Activated CD8-positive, alpha-beta memory T cell treated with anti-CD3 and anti-CD28 coated beads, Interleukin-2, amount 50 U/mL, for 48 hours (primary cell): Measurements from ENCODE around the gene IKZF3.
"Not testable (repeated sequence)": the region's sequence is repeated elsewhere in the genome, so short reads cannot be mapped to it uniquely, and the experiment has no call there.

Experiments used
- DNase-seq: peaks from one replicate; pipeline ENCODE4 v3.0.0-alpha.2; 2020

IKZF3 gene

GRCh38 chr17:39863918-39864746 lies at the start of gene IKZF3:
Gene IKZF3, minus strand, starts transcription at chr17:39864312. Its CDS starts 186 bp downstream, at chr17:39864126.
- peak; percentile 92 for DNase-seq

- DNase-seq, result no peak
Observed at GRCh38 chr17:39908789-39909352, 44.8 kb upstream of the IKZF3 start.

DNA sequence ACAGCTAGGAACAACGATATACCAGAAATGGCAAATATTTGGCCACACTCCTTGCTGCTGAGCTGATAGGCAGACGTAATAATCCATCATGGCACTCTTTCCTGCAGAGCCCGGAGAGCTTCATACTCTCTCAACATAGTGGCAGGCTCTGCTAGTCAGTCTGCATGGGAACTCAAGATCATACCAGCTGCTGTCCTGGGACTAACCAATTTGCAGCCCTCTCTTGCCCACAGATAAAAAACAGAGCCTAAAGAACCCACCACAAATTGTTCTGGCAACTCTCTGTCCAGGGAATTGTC lies 40.8 kb upstream of the IKZF3 start:
- DNase-seq, result peak; percentile 22

GRCh38 chr17:39903158-39903884 lies 39.2 kb upstream of the IKZF3 start:
- DNase-seq, result peak; percentile 43

DNA sequence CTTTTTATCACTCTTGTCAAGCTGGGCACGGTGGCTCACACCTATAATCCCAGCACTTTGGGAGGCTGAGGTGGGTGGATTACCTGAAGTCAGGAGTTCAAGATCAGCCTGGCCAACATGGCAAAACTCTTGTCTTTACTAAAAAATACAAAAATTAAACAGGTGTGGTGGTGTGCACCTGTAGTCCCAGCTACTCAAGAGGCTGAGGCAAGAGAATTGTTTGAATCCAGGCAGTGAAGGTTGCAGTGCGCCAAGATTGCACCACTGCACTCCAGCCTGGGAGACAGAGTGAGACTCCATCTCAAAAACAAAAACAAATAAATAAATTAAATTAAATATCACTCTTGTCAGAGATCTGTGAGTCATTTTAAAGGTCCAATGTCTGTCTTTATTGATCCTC lies 37.9 kb upstream of the IKZF3 start:
- DNase-seq, result not testable (repeated sequence)

GRCh38 chr17:39899215-39899614 lies 35.1 kb upstream of the IKZF3 start:
- no peak for DNase-seq

- DNase-seq, result no peak
Observed at GRCh38 chr17:39898088-39898487, 34.0 kb upstream of the IKZF3 start.

DNA sequence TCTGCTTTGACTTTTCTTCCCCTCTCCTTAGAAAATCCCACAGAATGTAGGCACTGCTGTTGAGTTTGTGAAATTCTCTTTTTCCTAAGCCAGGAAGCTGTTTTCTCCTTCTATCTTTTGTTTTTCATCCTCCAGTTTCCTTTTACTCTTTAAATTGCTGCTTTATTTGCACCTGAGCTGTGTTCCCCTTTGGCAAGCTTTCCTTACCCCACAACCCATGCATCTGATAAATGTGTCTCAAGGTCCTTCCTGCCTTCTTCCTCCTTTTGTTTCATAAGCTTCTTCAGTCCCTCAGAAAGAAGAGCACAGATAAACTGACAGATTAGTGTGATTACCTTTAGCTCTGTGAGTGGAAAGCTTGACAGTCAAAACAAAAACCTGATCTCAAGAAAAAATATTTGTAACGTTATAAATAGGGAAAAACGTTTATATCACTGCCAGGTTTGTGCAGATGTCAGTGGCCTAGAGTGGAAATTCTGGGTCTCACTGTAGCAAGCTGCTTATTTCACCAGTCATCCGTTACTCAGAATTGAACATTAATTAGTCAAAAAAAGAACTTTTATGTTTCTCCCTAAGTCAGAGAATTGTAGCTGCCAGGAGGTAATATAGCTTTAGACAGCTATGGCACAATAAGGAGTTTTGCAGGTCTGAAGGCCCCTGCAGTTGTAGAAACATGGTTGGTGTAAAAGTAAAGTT lies 30.7 kb upstream of the IKZF3 start:
- no peak for DNase-seq

DNA sequence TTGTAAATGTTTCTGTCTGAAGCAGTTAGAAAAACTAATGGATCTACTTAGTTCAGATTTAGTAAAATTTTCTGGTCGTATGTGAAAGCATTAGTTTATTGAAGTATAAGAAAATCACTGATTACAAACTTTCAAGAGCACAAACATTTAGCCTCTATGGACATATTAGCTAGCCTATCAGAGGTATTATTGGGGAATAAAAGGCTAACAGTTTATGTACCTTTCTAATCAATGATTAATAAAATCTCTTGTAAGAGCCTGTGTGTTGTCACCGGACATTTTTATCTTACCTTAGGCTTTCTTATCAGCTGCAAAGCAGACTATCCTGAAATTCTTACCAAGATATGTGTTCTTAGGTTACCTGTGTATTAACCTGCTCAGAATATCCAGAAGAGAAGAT lies 25.1 kb upstream of the IKZF3 start:
- no peak for DNase-seq

- DNase-seq, result no peak
Observed at GRCh38 chr17:39887078-39887477, 23.0 kb upstream of the IKZF3 start.

- not testable (repeated sequence) for DNase-seq
Observed at GRCh38 chr17:39886102-39886501, 22.0 kb upstream of the IKZF3 start.

DNA sequence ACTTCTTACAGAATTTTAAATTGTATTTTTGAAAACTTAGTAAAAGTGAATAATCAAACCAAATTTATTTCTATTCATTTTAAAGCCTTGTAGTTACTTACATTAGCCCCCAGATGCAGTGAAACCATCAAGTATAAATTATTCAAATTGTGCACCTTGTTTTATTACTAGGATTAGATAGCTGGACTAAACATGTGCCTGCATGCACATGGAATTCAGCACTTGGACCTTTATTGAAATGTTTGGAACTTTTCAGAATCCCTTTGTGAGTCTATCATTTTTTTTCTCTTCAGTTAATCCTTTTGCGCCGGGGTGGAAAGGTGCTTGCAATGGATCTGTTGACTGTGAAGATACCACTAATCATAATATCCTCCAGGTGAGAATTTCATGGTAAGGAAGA lies 8.6 kb upstream of the IKZF3 start:
- no peak for DNase-seq

DNA sequence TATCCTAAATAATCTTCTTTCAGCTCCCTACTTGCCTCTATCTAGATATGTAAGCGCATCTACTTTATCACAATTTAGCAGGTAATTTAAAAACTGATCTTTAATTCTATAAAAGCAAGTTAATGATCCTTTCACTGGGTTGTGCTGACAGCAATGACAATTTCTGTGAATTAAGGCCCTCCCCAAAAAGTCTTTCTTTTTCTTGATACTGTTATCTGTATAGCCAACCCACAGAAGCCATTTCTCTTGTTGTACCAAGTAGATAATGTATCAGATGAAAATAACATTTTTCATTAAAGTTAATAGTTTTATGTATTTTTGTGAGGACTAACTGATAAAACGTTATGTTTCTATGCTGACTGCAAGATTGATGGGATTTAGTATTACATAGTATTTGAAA lies 7.7 kb upstream of the IKZF3 start:
- DNase-seq, result no peak

DNA sequence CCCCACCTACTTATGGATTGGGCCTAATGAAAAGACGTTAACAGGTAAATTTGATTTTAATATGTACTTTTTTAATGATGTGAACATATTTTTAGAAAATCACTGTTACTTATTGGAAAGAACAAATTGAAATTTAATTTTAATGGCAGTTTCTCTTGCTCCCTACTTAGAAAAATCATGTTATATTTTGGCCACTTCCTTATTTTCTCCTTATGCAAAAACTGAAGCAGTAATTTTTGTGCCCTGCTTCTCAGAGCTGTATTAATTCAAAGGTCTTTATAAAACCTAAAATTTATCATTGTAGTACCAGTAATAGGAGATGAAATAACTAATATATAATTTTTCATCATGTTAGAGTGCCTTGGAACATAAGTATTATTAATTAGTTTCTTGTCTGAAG lies 6.7 kb upstream of the IKZF3 start:
- no peak for DNase-seq

GRCh38 chr17:39868554-39868942 lies 4.4 kb upstream of the IKZF3 start:
- no peak for DNase-seq

- no peak for DNase-seq
Observed at GRCh38 chr17:39867880-39868553, 3.9 kb upstream of the IKZF3 start, which contains the start of gene ZPBP2. Gene ZPBP2, plus strand, starts transcription at chr17:39868202. Its CDS starts 153 bp downstream, at chr17:39868355.

DNA sequence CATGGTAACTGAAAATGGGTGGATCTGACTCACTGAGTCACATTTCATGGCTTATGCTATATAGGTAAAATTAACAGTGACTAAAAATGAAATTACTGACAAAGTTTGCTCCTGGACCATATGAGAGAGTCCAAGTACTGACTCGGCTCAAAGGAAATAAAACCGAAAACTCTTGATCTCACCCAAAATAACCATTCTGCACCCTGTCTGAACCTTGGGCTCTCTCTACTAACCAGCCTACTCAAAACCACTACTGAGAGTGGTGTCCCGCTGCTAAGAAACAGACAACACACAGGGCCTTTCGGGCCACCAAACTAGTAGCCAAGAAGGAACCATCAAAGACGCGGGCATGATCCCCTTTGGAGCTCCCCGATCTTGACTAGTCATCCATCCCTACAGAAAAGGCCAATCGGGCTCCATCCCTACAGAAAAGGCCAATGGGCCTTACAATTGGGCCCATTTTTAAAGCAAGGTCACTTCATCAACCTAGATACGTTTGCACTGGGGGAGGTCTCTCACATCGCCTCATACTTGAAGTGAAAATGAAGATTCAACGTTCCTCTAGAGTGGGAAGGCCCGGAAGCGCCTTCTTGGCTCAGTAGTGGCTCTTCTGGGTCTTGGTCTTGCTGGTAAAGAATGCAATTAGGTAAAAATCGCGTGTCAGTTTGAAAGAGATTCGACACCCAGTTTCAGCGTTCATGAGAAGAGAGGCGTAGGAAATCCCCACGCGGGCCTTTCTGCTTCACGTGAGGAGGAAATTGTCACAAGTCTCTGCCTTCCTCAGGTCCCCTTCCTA lies 3.2 kb upstream of the IKZF3 start:
- DNase-seq, result peak; percentile 78

DNA sequence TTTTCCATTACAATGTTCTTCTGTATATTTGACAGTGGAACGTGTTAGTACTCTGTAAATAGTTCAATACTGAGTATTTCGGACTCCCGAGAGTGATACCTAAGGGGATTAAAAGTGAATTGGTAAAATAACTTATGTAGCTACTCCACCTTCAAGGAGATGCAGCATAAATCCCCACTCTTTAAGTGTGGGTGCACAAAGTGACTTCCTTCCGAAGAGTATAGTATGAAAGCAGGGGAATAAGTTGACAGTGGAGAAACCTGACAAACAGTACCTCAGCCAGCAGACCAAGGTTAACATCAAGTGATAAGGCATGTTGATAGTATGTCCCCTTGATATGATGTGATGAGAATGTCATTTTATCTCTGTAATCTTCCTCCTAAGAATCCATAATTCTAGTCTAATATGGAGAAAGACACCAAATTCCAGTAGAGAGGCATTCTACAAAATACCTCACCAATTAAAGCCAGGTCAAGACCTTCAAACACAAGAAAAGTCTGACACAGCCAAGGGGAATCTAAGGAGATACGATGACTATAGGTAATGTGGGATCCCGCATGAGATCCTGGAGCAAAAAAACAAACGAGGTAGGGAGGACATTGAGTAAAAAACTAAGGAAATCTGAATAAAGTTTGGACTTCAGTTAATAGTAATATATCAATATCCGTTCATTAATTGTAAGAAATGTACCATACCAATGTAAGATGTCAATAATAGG lies 2.1 kb upstream of the IKZF3 start:
- no peak for DNase-seq

DNA sequence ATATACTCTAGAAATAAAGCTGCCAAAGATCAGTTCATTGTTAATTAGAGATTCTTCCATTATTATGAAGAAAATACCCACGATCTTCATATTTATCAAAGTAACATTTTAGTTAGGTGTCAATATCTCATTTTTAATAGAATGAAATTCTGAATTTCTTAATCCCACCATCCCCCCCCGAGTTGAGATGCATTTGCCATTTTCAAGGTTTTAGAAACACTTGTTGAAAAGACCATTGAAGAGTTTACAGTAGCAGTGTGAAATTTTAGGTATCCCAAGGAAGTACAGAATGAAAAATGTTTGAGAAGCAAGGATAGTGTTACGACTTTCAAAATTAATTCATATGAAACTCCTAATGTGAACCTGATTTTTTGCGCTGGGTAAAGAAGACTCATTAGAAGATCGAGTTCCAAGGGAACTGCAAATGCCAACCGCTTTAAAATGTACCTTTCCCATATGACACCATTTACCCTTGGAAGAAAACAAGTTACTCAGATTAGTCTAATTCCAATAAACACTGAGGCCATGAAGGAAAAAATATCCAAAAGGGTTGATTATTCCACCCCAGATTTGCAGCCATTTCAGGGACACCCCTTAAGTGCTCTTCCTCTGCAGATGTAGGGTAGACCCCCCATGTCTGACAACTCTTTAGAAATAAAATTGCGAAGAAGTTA lies 731 bp downstream of the IKZF3 start:
- DNase-seq, result no peak

GRCh38 chr17:39861235-39861634 lies 2.9 kb downstream of the IKZF3 start:
- no peak for DNase-seq
